NCI-H2081 treated with DMSO at 0.1 percent for 48 hours (cell line): ENCODE results near the gene TMEM109.

ENCODE experiments used
- DNase-seq: peaks from one replicate; lab custom pipeline; 2025; lab: John Stamatoyannopoulos, UW

Gene TMEM109

GRCh38 chr11:60970890-60971289 is 56.9 kb downstream of the TMEM109 start:
- no peak for DNase-seq

GRCh38 chr11:60971520-60971919 is 57.6 kb downstream of the TMEM109 start, which contains the start of gene CD6:
TSS of gene CD6 (plus strand) at chr11:60971680. CDS start at chr11:60971866, 186 bp downstream.
- DNase-seq, result no peak

GRCh38 chr11:60972182-60973030 is 58.4 kb downstream of the TMEM109 start:
- DNase-seq, result no peak
